ENCODE measurements around the gene MGST3.
"Not testable (repeated sequence)": the region's sequence is repeated elsewhere in the genome, so short reads cannot be mapped to it uniquely, and the experiment has no call there.

MGST3 gene
- long read RNA-seq, transcript MGST3-205 (6 exons, 1,015 nt): major isoform, 7 of 13 reads
- long read RNA-seq, partial matches to known transcripts: 0 of 13 reads
- long read RNA-seq, other reads (novel, unspliced or antisense): 5 of 13 reads

- peak; percentile 95 for DNase-seq (ENCODE audit: low read depth in 1 of 2, low spot score in 1 of 2)
- peak within 1 kb of the TSS; percentile 90 for H3K27ac ChIP-seq (replicated peaks)
- peak; percentile 80; the same call in 1 of the 2 replicates for TF ChIP-seq POLR2AphosphoS5 (IDR thresholded peaks at IDR 0.05; ENCODE audit: low read depth)
- no peak for TF ChIP-seq REST (IDR thresholded peaks at IDR 0.05; ENCODE audit: insufficient replicate concordance, low read depth)
- H3K4me3 ChIP-seq (replicated peaks; ENCODE audit: insufficient read depth, low read length): peak within 1 kb of the TSS; percentile 96
- H3K27me3 ChIP-seq (ENCODE audit: insufficient read depth, poor library complexity, severe bottlenecking): no peaks in the 10 kb centered on the region
Measured at GRCh38 chr1:165630629-165631341, at the start of gene MGST3. Gene MGST3 (plus strand): TSS chr1:165631234. CDS start chr1:165649848, 18,614 bp downstream.

GRCh38 chr1:165581926-165582325 is 49.1 kb upstream of the MGST3 start:
- no peak overlapping the region for H3K4me3 ChIP-seq (replicated peaks; ENCODE audit: insufficient read depth, low read length)
- H3K27me3 ChIP-seq (ENCODE audit: insufficient read depth, poor library complexity, severe bottlenecking): peaks cover 4% of the 10 kb centered on the region
- H3K27ac ChIP-seq (replicated peaks): no peak overlapping the region
- no peak for TF ChIP-seq REST (IDR thresholded peaks at IDR 0.05; ENCODE audit: insufficient replicate concordance, low read depth)
- no peak for TF ChIP-seq SPI1 (IDR thresholded peaks at IDR 0.05; ENCODE audit: borderline replicate concordance, low read depth)
- no peak for TF ChIP-seq CTCF (IDR thresholded peaks at IDR 0.05; ENCODE audit: insufficient read depth, low read length)
- no peak for TF ChIP-seq POLR2AphosphoS5 (IDR thresholded peaks at IDR 0.05; ENCODE audit: low read depth)
- TF ChIP-seq GABPA (IDR thresholded peaks at IDR 0.05; ENCODE audit: low read depth): no peak
- DNase-seq (ENCODE audit: low read depth in 1 of 2, low spot score in 1 of 2): no peak

GRCh38 chr1:165586398-165586797 is 44.6 kb upstream of the MGST3 start:
- no peak overlapping the region for H3K27ac ChIP-seq (replicated peaks)
- DNase-seq (ENCODE audit: low read depth in 1 of 2, low spot score in 1 of 2): no peak
- TF ChIP-seq POLR2AphosphoS5 (IDR thresholded peaks at IDR 0.05; ENCODE audit: low read depth): no peak
- no peak for TF ChIP-seq CTCF (IDR thresholded peaks at IDR 0.05; ENCODE audit: insufficient read depth, low read length)
- no peak for TF ChIP-seq GABPA (IDR thresholded peaks at IDR 0.05; ENCODE audit: low read depth)
- TF ChIP-seq REST (IDR thresholded peaks at IDR 0.05; ENCODE audit: insufficient replicate concordance, low read depth): no peak
- TF ChIP-seq SPI1 (IDR thresholded peaks at IDR 0.05; ENCODE audit: borderline replicate concordance, low read depth): no peak
- no peak overlapping the region for H3K4me3 ChIP-seq (replicated peaks; ENCODE audit: insufficient read depth, low read length)
- peaks cover 20% of the 10 kb centered on the region for H3K27me3 ChIP-seq (ENCODE audit: insufficient read depth, poor library complexity, severe bottlenecking)

- H3K27me3 ChIP-seq (ENCODE audit: insufficient read depth, poor library complexity, severe bottlenecking): peaks cover 41% of the 10 kb centered on the region
- not testable (repeated sequence) for H3K4me3 ChIP-seq (replicated peaks; ENCODE audit: insufficient read depth, low read length); H3K27ac ChIP-seq (replicated peaks); DNase-seq (ENCODE audit: low read depth in 1 of 2, low spot score in 1 of 2)
Measured at GRCh38 chr1:165591391-165591790, 39.6 kb upstream of the MGST3 start.

Measured in HL-60 (cell line).